HG03045 (cell line): ENCODE measurements around the gene PACRG.

Source experiments
- ATAC-seq: cut with Tn5 transposase; IDR thresholded peaks from one replicate; pipeline ENCODE4 v1.9.1; 2021; ENCODE audit warnings: mild to moderate bottlenecking, moderate library complexity; ENCODE audit not compliant: unreplicated experiment

PACRG gene

GRCh38 chr6:163063561-163063960 lies 335.8 kb downstream of the PACRG start:
- ATAC-seq: no peak

DNA sequence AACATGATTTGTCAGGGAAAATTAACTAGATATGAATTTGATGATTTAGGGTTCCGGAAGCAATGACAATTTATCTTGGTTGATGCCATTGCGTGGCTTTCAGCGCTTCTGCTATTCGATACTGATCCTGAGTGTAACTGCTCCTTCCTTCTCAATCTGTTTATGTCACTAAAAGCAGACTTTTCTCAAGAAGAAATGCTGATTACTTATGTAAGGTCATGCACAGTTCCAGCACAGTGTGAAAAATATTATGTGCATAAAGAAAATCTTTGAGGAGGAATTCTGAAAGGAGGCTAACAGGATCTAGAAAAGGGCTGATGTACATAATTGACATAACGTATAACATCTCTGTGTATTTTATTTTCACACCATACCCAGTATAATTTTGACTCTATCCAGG lies 336.6 kb downstream of the PACRG start:
- ATAC-seq: no peak

DNA sequence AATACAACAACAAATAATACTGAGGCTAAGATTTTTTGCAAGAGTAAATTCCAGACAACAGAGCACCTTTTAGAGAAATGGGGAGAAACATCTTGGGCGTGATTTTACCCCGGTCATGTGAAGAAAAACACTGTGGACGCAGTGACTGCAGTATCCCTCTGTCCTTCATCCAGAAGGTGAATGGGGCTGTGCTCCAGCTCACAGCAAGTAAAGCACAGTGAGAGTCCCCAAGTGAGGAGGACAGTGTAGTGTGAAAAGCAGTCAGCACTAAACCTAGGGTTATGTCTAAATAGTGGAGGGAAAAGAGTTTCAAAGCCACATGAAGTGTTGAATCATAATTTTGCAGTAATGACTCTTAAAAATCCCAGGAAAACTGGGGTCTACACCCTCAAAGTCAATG lies 338.4 kb downstream of the PACRG start:
- ATAC-seq: no peak

DNA sequence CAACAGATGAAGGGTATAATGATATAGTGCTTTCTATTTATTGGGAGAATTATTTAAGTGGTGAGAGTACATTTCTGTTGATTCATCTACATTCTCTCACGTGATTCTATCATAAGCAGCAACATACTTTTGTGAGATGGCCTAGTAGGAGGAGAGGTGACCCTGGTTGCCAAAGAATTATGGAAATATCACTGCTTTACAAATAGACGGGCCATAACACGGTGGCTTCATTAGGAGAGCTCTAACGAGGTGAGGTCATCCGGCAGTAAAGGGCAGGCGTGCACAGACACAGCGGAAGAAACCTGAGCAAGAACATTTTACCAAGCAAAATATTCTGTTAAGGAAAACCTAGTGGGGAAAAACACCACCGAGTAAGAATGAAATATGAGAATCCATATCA lies 349.4 kb downstream of the PACRG start:
- ATAC-seq: no peak

DNA sequence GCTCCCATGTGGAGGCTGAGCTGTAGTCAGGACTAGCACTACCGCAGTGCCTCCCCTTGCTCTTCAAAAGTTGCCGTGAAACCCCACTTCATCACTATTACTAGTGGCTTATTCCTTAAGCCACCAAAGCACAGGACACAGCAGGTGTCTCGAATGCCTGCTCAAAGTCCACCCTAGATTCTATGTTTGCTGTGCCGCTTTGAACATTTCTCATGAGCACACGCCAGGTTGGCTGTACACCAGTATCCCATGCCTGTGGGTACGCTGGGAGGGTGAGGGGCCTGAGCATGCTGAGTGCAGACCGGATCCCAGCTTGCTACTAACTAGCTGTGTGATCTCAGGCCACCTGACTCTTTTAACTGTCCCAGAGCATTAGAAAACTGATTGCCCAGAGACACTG lies 350.9 kb downstream of the PACRG start:
- ATAC-seq: no peak

GRCh38 chr6:163080228-163080627 lies 352.5 kb downstream of the PACRG start:
- ATAC-seq: no peak

DNA sequence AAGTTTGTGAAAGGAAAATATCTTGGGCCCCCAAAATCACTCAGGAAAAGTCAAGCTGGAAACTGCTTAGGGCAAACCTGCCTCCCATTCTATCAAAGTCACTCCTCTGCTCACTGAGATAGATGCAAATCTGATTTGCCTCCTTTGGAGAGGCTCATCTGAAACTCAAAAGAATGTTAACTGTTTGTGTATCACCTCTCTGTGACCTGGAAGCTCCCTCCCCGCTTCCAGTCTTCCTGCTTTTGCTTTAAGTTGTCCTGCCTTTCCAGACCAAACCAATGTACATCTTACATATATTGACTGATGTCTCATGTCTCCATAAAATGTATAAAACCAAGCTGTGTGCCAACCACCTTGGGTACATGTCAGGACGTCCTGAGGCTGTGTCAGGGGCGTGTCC lies 355.4 kb downstream of the PACRG start:
- no peak for ATAC-seq

DNA sequence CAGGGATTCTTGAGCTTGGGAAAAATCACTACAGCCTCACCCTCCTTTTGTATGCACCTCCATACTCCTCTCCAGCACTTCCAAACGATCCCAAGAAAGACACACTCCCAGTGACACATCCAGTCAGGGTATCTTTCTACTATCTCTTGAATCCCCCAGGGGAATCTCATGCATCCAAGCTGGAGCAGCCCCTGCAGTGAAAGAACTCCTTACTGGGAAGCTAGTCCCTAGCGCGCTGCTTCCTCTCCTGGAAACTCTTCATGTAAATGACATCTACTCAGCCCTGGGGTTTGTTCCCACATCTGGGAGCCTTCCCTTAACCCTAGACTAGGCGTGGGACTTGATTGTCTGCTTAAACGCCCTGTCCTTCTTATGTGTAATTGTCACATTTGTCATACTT lies 357.7 kb downstream of the PACRG start:
- ATAC-seq: no peak

GRCh38 chr6:163085861-163086623 lies 358.3 kb downstream of the PACRG start:
- no peak for ATAC-seq

- ATAC-seq: no peak
Measured at GRCh38 chr6:163086624-163086920, 358.8 kb downstream of the PACRG start.

GRCh38 chr6:163087981-163088380 lies 360.2 kb downstream of the PACRG start:
- ATAC-seq: no peak

GRCh38 chr6:163092876-163093275 lies 365.1 kb downstream of the PACRG start:
- no peak for ATAC-seq

- no peak for ATAC-seq
Measured at GRCh38 chr6:163094881-163095280, 367.1 kb downstream of the PACRG start.

DNA sequence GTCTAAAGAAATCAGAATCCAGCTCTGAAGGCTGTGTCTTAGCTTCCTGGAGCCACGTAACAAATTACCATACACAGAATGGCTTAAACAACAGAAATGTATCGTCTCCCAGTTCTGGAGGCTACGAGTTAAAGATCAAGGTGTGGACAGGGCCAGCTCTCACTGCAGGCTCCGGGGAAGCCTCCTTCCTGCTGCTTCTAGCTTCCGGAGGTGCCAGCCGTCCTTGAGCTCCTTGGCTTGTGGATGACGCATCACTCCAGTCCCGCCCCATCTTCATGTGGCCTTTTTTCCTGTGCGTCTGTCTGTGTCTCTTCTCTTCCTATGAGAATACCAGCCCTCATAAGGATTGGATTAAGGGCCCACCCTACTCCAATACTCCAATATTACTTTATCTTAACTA lies 367.6 kb downstream of the PACRG start:
- ATAC-seq: no peak

GRCh38 chr6:163098827-163099479 lies 371.2 kb downstream of the PACRG start:
- ATAC-seq: no peak

DNA sequence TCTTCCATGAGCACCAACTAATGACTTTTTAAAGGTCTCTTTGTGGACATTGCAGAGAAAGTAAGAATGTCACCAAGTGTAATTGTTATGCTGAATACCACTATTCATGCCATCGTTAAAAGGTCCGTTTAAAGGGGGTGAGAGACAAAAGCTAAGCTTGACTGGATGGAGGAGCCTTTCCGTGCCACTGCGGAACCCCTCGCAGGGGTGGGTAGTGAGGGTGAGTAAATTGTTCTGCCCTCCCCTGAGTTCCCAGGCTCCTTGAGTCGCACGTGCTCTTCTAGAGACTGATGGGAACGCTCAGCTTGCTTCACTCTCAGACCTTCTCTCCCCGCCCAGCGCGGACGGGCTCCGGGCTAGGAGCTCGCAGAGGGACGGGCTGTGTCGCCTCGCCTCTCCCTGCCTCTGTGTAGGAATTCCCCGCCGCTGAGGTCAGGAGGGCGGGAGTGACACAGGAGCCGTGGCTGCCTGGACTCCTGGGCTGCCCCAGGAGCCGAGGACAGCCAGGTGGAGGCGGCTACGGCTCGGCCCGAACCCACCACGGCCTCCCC lies 371.9 kb downstream of the PACRG start:
- no peak for ATAC-seq

DNA sequence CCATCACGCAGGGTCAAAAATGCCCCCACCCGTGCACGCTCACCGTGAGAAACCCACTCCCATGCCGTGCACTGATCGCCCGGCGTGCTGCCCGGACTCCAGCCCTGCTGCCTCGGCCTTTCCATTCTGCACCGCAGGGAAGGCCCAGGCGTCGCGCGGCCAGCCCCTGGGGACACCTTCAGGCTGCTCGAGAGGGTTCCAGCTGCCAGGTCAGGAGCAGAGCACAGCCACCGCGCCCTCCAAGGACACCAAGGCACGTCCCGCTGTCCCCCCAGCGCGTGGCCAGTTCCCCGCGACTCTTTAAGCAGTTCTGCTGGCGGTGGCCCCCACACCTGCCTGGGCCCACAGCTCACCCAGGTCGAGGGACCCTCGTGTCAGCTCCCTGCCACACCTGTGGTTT lies 372.5 kb downstream of the PACRG start:
- ATAC-seq: no peak

GRCh38 chr6:163113358-163113962 lies 385.7 kb downstream of the PACRG start:
- no peak for ATAC-seq

GRCh38 chr6:163118941-163119340 lies 391.2 kb downstream of the PACRG start:
- ATAC-seq: no peak

DNA sequence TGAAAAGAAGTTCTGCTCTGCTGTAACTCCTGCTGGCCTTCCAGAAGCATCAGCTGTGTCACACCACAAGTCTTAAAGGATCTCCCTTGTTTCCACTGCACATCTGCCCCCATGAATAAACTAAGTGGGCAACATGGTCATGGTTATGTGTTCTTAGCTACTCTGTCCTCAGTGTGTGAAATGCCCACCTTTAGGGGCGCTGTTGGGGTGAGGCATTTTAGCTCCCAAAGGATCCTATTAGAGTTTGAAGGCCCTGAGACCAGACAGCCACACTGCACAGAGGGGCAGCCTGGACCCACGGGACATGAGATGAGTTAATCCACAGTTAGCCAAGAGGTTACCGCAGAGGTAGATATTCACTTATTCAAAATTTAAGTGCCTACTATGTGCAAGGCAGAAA lies 392.4 kb downstream of the PACRG start:
- no peak for ATAC-seq

GRCh38 chr6:163121270-163121669 lies 393.5 kb downstream of the PACRG start:
- ATAC-seq: no peak

- no peak for ATAC-seq
Measured at GRCh38 chr6:163122365-163122764, 394.6 kb downstream of the PACRG start.
